OCI-M1 (cell line): ENCODE data around the gene COL6A2.
"Not testable (repeated sequence)": the region's sequence is repeated elsewhere in the genome, so short reads cannot be mapped to it uniquely, and the experiment has no call there.

ENCODE experiments used
- DNase-seq: peaks from one replicate; lab custom pipeline; 2025; lab: John Stamatoyannopoulos, UW

The COL6A2 gene

DNA sequence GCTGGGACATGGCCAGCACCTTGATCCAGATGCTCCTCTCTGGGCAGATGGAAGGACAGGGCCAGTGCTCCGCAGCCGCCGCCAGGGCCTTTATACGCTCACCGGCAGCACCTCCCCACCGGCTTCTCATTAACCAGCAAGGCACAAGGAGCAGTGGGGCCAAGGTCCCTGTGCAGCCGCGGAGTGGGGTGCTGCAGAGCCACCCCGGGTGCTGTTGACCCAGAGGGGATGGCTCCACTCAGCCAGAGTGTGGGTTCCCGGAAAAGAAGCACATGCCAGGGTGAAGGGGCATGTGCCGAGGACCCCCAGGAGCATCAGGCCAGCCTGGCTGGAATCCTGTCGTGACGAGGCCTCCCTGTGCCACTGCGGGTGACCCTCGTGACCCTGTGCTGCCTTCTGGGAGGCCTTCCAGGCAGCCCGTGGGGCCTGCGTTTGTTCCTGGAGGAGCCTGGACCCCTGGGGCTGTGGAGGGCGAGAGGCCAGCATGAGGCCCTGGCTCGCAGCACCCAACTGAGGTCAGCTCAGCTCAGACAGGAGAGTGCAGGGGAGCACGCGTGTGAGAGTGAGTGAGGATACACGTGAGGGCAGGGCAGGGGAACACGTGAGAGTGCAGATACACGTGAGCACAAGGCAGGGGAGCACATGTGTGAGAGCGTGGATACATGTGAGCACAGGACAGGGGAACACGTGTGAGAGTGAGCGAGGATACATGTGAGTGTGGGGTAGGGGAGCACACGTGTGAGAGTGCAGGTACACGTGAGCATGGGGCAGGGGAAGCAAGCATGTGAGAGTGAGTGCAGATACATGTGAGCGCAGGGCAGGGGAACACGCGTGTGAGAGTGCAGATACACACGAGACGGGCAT, 57.8 kb downstream of the COL6A2 start, which contains the start of gene FTCD:
Gene FTCD (minus strand): TSS at position 66 of the 864 bp plus-strand sequence. CDS start 56 bp downstream, at position 10.
- DNase-seq = no peak

DNA sequence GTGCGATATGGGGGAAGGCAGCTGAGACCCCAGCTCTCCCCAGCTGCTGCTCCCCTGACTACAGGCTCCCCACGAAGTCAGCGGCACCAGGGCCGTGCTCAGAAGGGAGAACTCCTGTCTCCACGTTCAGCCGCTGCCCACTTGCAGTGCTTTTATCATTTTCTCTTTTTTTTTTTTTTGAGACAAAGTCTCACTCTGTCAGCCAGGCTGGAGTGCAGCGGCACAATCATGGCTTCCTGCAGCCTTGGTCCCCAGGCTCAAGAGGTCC, 58.4 kb downstream of the COL6A2 start:
- DNase-seq = no peak

DNA sequence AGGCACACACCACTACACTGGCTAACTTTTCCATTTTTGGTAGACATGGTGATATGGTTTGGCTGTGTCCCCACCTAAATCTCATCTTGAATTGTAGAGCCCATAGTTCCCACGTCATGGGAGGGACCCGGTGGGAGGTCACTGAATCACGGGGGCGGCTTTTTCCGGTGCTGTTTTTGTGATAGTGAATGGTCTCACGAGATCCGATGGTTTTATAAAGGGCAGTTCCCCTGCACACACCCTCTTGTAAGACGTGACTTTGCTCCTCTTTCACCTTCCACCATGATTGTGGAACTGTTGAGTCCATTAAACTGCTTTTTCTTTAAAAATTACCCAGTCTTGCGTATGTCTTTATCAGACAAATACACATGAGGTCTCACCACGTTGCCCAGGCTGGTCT, 58.8 kb downstream of the COL6A2 start:
- DNase-seq = no peak

DNA sequence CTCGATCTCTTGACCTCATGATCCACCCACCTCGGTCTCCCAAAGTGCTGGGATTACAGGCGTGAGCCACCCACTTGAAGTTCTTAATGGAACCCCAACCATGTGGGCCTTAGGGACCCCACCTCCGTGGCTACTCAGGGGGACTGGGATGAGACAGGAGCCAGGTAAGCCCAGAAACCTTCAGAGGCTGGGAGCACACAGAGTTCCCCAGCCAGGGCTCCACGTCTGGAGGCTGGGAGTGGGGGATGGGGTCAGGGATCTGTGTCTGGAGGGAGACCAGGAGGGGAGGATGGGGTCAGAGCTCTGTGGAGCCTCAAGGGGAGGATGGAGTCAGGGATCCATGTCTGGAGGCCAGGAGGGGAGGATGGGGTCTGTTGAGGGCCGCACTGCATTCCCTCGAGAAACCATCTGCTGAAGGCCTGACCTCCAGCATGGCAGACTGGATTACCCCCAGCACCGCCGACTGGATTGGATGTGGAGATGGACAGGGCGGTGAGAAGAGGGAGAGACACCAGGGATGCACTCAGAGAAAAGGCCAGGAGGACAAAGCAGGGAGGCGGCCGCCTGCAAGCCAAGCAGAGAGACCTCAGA, 59.6 kb downstream of the COL6A2 start:
- DNase-seq = no peak

DNA sequence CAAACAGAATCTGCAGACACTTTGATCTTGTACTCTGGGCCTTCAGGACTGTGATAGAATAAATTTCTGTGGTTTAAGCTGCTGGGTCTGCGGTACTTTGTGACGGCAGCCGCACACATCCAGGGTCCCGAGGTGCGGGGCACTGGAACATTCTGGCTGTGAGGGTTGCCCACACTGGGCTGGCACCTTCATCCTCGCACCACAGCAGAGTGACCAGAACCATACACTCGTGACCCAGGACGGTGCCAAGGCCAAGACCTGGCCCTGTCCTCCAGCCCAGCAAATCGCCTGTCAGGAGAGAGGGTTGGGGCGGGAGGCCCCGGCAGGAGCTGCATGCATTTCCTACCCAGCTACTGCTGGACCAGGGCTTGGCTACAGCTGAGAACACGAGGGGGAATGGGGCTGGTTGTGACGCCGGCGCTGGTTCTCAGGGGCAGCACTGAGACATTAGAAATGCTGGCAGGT, 60.1 kb downstream of the COL6A2 start:
- no peak for DNase-seq

DNA sequence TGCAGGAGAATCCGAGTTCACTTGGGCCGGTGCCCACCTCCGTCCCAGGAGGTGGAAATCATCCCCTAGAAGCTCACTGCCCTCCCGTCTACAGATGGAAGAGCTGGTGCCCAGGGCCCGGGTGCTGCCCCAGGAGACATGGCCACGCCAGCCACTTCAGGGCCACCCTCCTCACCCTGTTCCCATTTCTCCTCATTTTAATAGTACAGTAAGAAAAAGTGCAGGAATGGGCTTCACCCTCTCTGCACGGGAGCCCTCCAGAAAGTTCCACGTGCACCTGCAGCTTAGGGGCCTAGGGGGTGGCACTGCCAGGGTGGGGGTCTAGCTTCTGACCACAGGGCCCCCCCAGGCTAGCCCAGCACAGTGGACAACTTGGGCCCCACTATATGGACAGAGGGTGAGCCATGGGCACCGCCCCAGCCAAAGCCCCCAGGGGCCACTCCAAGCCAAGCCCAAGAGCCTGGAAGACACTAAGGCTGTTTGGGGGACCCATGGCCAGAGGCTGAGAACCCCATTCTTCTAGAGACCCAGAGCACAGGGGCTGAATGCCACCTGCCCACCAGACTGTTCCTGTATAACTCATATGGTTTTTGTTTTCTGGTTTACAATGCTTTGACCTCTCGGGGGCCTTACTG, 60.9 kb downstream of the COL6A2 start:
- no peak for DNase-seq

DNA sequence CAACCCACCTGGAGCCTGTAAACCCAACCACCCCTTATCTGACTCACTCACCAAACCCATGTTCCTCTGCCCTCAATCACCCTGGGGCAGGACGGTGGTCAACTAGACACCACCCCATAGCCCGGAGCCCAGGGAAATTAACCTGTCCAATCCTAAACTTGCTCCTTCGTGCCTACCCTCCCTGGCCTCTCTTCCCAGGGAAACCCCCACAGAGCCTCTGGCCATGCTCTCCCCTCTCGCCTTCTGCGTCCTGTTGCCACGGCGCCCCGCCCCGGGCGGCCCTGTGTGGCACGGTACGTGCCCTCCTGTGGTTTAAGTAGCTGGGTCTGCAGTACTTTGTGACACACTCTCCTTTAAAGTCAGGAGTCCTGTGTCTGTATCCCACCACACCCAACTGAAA, 61.5 kb downstream of the COL6A2 start:
- no peak for DNase-seq

DNA sequence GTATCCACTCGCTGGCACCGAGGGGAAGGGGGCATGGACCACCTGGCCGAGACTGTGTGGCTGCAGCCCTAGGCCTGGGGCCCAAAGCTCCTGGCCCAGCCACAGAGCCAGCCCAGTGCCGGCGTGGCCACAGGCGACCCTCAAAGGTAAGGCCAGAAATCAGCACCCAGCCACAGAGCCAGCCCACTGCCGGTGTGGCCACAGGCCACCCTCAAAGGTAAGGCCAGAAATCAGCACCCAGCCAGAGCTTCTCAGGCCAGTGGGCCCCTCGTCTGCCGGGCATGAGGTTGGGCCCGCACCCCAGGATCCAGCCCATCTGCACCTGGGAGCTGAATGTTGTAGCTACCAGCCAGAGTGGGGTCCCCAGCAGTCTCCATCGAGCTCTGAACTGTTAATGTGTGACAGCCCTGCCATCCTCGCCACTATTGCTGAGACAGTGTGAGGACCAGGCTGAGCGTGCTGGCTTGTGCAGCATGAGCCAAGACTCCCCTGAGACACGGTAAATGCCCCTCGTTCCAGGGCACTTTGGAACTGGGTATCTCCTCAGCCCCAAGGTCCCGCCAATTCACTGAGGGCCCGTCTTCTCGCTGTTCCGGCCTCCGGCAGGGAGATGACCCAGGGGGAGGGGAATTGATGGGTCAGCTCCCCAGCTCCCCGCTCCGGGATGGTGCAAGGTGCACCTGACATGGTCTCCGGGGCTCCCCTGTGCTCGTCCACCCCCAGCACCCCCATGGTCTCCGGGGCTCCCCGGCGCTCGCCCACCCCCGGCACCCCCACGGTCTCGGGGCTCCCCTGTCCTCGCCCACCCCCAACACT, 62.1 kb downstream of the COL6A2 start:
- no peak for DNase-seq

DNA sequence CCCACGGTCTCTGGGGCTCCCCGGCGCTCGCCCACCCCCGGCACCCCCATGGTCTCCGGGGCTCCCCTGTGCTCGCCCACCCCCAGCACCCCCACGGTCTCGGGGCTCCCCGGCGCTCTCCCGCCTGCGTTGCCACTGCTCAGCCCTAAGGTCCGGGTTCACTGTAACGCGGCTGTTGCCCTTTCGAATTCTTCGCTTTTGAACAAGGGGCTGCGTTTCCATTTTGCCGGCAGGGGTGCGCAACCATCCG, 62.7 kb downstream of the COL6A2 start:
- no peak for DNase-seq

DNA sequence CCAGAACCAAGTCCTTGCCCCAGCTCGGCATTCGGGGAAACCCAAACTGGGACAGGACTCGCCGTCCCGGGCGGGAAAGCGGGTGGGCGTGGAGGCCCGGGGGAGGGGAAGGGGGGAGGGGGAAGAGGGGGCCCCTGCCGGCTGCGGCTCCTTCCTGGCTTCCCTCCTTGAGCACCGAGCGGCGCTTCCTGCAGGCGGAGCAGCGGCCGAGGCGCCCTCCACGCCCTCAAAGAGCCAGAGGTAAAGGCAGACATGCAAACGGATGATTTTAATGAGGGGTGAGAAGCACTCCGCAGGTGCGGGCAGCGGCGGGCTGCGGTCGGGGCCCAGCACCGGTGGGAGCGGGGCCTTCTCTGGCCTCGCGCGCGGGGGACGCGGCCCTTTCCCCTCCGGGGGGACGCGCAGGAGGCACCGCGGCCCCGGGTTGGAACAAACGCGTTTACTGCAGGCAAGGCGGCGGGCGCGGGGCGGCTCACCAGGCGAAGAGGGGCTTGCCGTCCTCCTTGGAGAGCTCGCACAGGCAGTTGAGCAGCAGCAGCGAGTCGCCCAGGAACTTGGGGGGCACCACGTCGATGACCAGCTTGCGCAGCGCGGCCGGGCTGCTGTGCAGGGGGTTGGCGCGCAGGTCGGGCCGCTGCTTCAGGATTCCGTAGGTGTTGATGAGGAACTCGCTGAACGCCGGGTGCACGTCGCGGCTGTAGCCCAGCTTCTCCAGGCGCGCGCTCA, 63.2 kb downstream of the COL6A2 start:
- no peak for DNase-seq

DNA sequence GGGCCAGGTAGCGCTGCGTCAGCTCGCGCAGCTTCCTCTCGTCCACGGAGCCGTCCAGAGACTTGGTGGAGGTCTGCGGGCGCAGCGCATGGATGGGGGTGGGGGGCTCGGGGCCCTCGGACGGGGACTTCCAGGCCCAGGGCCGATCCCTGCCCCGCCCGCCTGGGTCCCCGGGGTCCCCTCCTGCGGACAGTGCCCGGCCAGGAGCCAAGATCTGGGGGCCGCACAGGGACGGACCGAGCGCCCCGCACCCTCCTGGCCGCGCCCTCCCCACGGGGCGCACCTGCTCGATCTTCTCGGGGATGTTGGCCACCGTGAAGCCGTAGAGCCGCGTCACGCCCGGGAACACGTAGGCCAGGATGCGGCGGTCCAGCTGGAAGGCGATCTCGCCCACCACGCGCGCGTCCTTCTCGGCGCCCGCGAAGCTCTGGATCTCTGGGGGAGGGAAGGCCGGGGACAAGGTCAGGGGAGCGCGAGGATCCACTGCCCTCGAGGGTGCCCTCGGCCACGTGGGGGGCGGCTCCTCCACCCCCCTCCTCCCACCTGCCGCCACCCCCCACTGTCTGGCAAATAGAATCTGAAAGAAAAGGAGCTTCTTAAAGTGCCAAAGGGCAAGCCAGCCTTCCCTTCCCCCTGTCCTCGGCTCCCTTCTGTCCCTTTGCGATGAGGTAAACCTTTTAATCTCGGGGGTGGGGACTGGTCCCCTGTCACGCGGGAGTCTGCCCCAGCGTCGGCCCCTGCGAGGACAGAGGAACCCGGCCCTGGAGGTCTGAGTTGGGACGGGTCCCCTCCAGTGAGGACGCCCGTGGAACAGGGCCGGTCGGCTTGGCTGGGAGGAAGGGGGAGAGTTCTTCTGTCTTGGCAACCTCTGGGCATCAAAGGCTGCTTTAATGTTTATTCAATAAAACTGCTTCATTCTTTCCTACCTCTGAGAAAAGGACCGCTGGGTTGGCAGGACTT, 64.0 kb downstream of the COL6A2 start:
- DNase-seq = no peak

DNA sequence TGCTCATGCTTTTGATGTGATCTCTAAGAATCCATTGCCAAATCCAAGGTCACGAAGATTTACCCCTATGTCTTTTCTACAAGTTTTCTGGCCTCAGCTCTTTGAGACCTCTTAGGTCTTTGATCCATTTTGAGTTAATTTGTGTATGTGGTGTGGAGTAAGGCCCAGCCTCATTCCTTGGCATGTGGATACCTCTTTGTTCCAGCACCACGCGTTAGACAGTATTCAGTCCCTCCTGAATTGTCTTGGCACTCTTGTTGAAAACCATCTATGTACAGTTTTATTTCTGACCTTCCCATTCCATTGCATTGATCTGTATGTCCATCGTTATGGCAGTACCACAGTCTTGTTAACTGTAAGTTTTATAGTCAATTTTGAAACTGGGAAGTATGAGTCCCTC, 65.5 kb downstream of the COL6A2 start:
- DNase-seq = no peak

DNA sequence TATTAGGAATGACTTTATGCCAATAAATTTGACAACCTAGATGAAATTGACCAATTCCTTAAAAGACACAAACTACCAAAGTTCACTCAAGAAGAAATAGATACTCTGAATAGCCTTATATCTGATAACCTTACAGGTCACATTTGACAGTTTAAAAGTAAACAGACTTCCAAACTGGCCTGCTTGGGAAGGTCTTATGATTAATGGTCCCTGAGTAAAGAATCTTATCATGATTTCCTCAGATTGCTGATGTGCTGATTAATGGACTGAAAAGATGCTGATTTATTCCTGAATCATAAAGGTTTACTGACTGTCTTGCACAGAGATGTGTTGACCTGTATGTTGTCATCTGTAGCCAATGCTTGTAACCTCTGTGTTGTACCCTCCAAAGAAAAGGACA, 67.2 kb downstream of the COL6A2 start:
- DNase-seq = no peak

DNA sequence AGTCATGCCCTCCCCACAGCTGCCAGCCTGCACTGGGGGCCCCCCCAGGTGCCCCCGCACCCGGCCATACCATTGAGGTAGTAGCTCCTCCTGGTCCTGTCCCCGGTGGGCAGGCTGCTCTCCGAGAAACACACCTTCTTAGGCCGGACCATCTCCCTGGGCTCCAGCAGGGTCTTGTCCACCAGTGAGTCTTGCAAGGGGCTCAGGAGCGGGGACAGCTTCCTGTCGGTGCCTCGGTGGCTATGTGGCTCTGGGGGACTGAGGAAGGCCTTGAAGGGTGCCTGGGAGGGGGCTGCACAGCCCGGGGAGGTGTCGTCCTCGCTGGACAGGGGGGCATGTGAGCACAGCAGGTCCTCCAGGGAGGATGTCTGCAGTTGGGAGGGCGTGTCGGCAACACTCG, 70.3 kb downstream of the COL6A2 start:
- no peak for DNase-seq

DNA sequence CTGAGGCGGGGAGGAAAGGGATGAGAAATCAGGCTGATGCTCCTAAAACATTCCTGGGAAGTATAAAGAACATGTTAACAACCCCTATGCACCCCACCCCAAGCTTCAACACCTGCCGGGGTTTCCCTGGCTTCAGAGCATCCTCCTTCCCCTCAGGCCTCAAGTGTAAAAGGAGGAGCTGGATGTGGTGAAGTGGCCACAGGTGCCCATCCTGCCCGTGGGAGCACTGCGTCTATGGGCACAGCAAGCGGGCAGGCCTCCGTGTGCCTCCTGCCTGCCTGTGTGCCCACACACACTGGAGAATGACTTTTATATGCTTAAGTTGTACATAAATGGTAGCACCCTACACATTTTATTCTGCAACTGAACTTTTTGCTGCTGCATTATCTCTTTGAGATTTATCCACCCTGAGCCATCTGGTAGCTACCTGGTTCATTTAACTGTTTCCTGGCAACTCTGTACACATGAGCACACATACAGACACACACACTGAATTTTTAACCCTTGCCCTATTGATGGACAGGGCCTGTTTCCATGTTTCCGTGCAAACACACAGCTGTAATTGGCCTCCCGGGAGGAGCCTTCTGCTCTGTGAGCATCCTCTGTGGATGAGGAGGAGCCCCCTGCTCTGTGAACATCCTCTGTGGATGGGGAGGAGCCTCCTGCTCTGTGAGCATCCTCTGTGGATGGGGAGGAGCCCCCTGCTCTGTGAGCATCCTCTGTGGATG, 70.9 kb downstream of the COL6A2 start:
- no peak for DNase-seq

DNA sequence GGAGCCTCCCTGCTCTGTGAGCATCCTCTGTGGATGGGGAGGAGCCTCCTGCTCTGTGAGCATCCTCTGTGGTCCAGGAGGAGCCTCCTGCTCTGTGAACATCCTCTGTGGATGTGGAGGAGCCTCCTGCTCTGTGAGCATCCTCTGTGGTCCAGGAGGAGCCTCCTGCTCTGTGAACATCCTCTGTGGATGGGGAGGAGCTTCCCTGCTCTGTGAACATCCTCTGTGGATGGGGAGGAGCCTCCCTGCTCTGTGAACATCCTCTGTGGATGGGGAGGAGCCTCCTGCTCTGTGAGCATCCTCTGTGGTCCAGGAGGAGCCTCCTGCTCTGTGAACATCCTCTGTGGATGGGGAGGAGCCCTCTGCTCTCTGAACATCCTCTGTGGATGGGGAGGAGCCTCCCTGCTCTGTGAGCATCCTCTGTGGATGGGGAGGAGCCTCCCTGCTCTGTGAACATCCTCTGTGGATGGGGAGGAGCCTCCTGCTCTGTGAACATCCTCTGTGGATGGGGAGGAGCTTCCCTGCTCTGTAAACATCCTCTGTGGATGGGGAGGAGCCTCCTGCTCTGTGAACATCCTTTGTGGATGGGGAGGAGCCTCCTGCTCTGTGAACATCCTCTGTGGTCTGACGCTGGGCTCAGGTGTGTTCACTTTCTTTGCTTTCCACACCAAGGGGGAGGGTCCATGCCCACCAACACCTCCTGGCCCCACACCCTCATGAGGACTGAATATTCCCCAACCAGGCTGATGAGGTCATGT, 72.7 kb downstream of the COL6A2 start:
- DNase-seq = not testable (repeated sequence)

DNA sequence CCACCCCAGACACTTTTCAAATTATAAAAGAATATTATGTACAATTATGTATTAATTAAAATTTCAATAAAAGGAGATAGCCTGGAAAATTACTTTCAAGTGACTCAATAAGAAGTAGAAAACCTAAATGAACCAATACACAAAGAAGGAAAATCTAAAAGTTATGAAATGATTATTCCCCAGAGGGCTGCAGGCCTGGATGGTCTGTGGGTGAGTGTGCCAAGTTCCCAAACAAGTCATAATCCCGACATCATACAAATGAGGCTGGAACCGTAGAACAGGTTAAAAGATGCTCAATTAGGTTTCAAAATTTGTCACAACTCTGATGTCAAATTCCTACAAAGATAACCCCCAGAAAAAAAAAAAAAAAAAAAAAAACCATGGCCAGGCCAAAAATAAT, 73.7 kb downstream of the COL6A2 start:
- no peak for DNase-seq

DNA sequence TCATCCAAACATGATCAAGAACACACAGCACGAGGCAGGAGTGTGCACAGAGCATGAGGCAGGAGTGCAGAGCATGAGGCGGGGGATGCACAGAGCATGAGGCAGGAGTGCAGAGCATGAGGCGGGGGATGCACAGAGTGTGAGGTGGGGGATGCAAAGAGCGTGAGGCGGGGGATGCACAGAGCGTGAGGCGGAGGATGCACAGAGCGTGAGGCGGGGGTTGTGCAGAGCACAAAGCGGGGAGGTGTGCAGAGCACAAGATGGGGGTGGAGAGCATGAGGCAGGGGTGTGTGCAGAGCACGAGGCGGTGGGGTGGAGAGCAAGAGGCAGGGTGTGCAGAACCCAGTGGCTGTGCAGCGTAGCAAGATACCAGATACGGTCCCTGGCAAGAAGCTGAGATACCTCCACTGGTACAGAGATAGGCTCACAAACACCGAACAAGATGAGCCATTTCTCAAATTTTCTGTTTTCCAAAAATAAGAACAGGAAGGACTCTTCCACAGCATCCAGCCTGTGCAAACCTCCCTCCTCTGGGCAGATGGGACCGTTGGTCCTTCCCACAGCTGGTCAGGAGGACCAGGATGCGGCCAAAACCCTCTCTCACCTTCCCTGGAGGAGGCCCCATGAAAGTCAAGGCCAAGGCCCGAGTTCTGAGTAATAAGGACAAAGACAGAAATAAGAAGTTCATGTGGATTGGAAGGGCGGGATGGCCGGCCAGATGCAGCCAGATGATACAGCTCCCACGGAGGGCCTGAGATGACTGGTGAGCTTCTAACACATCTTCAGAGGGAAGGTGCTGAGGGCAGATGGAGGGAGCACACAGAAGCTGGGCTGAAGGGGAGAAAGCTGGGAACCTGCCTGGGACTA, 74.3 kb downstream of the COL6A2 start:
- no peak for DNase-seq
